BJ (cell line): Measurements from ENCODE around the gene FCMR. TPM values are rescaled to one million over a fixed set of nuclear protein-coding genes. Genes with fewer than 3 reads are reported as not detected.

Experiments
- CTCF ChIA-PET: fragments of 350-600 bp; formaldehyde crosslinking; extraction: SDS; loops from one replicate; lab custom pipeline; 2021; ENCODE audit warnings: antibody characterized with exemption, inconsistent platforms; lab: Yijun Ruan, JAX
- POLR2A ChIA-PET: fragments of 300-600 bp; sonication (Branson Sonifier 250); formaldehyde crosslinking; extraction: SDS; loops from one replicate; lab custom pipeline; 2021; ENCODE audit warnings: antibody characterized with exemption; lab: Charles Lee
- DNase-seq: peaks from one replicate; pipeline ENCODE4 v3.0.0-alpha.2; 2011; ENCODE audit warnings: low read depth
- H3K27me3 ChIP-seq: 2 replicates; pipeline ENCODE4 v1.6.0; 2011; ENCODE audit warnings: low read length; ENCODE audit not compliant: control insufficient read depth, insufficient read depth
- H3K36me3 ChIP-seq: 2 replicates; pipeline ENCODE4 v1.5.1; 2011; ENCODE audit warnings: low read length; ENCODE audit not compliant: control insufficient read depth, insufficient read depth
- H3K4me3 ChIP-seq: 2 replicates; pipeline ENCODE4 v1.5.1; 2011; ENCODE audit warnings: low read depth, mild to moderate bottlenecking, control low read depth, low read length
- polyA plus RNA-seq: library from polyadenylated mRNA; depleted of rRNA; stranded (reverse); fragments of >200 nt; gene quantifications from 2 replicates; pipeline ENCODE4 v1.2.3, GENCODE V29; 2011
- TF ChIP-seq, protein P1 (sequence below): IDR thresholded peaks from 2 replicates; pipeline ENCODE4 v1.5.1; 2011; ENCODE audit warnings: low read depth, mild to moderate bottlenecking, control low read depth, inconsistent platforms, low read length, moderate library complexity; ENCODE audit not compliant: insufficient read depth

FCMR gene
- polyA plus RNA-seq, 1 experiment, result 1.4 TPM

GRCh38 chr1:206905295-206906164, 16.2 kb downstream of the FCMR start:
- Histone ChIP-seq H3K27me3 (no peaks in the 10 kb centered on the region), H3K36me3 (no peaks in the 10 kb centered on the region), H3K4me3 (no peak overlapping the region)
- POLR2A ChIA-PET, result interaction anchor here (0.6 kb wide), 1 partner anchor 115 kb away, joined by 13 read pairs; no protein-coding TSS in a partner anchor
- CTCF ChIA-PET, result interaction anchor here (0.8 to 6.1 kb wide), 12 partner anchors 10 to 293 kb away, joined by 3 to 64 read pairs (median 5); partner anchors contain the start of genes EIF2D and IL20
- peak; percentile 83 for DNase-seq
- TF ChIP-seq, protein P1, sequence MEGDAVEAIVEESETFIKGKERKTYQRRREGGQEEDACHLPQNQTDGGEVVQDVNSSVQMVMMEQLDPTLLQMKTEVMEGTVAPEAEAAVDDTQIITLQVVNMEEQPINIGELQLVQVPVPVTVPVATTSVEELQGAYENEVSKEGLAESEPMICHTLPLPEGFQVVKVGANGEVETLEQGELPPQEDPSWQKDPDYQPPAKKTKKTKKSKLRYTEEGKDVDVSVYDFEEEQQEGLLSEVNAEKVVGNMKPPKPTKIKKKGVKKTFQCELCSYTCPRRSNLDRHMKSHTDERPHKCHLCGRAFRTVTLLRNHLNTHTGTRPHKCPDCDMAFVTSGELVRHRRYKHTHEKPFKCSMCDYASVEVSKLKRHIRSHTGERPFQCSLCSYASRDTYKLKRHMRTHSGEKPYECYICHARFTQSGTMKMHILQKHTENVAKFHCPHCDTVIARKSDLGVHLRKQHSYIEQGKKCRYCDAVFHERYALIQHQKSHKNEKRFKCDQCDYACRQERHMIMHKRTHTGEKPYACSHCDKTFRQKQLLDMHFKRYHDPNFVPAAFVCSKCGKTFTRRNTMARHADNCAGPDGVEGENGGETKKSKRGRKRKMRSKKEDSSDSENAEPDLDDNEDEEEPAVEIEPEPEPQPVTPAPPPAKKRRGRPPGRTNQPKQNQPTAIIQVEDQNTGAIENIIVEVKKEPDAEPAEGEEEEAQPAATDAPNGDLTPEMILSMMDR, result peak; percentile 10; the same call in 1 of the 2 replicates

DNA sequence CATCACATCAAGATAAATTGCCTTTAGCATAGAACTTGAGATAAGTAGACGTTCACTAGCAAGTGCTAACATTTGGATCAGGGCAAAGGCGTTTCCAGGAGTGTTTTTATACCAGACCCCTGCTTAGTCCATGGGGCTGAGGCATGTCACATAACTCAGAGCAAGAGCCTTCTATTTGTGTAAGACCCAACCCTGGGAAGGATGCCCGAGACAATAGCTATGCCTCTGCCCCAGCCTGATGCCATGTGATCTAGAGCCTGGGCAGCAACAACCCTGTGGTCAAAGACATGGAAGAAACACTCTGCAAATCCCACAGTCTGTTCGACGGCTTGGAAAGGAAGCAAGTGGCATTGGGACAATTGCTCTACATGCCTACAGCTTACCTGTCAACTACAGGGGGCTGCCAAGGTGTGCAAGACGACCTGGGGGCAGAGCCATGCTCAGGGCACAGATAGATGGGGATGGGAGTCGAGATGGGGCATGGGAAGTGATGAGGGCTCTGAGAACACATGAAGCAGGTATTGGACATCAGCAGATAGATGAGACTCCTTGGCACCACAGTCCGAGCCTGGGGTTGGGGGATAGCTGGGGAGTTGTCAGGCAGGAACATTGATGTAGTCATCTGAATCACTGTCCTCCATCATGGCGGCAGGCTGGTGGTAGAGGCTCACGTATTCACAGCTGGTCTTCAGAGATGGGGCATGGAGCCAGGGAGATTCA, 17.2 kb downstream of the FCMR start:
- TF ChIP-seq, protein P1, result no peak
- Histone ChIP-seq H3K27me3 (no peaks in the 10 kb centered on the region), H3K36me3 (no peaks in the 10 kb centered on the region), H3K4me3 (no peak overlapping the region)
- no peak for DNase-seq
- POLR2A ChIA-PET, result no interaction called here
- CTCF ChIA-PET, result interaction anchor here (1.1 to 6.1 kb wide), 6 partner anchors 18 to 169 kb away, joined by 3 to 64 read pairs (median 11); partner anchors contain the start of gene IL20

- CTCF ChIA-PET, result interaction anchor here (1.1 kb wide), 1 partner anchor 78 kb away, joined by 3 read pairs; no protein-coding TSS in a partner anchor
- DNase-seq, result no peak
- POLR2A ChIA-PET, result interaction anchor here (0.7 kb wide), 1 partner anchor 256 kb away, joined by 4 read pairs; no protein-coding TSS in a partner anchor
- Histone ChIP-seq H3K4me3 (no peak overlapping the region), H3K36me3 (no peaks in the 10 kb centered on the region), H3K27me3 (no peaks in the 10 kb centered on the region)
- TF ChIP-seq, protein P1, result no peak
Observed at GRCh38 chr1:206903687-206904086, 18.1 kb downstream of the FCMR start.

GRCh38 chr1:206902702-206903101, 19.0 kb downstream of the FCMR start:
- Histone ChIP-seq H3K27me3 (no peaks in the 10 kb centered on the region), H3K4me3 (no peak overlapping the region), H3K36me3 (no peaks in the 10 kb centered on the region)
- DNase-seq, result no peak
- ChIA-PET POLR2A (no interaction called here), CTCF (no interaction called here)
- TF ChIP-seq, protein P1, result no peak
